ENCODE results near the gene ZNF668. TPM values are rescaled to one million over a fixed set of nuclear protein-coding genes. Genes with fewer than 3 reads are reported as not detected.

ZNF668 gene
- total RNA-seq, 1 donor from 2014 or later, result 5.4 TPM

DNA sequence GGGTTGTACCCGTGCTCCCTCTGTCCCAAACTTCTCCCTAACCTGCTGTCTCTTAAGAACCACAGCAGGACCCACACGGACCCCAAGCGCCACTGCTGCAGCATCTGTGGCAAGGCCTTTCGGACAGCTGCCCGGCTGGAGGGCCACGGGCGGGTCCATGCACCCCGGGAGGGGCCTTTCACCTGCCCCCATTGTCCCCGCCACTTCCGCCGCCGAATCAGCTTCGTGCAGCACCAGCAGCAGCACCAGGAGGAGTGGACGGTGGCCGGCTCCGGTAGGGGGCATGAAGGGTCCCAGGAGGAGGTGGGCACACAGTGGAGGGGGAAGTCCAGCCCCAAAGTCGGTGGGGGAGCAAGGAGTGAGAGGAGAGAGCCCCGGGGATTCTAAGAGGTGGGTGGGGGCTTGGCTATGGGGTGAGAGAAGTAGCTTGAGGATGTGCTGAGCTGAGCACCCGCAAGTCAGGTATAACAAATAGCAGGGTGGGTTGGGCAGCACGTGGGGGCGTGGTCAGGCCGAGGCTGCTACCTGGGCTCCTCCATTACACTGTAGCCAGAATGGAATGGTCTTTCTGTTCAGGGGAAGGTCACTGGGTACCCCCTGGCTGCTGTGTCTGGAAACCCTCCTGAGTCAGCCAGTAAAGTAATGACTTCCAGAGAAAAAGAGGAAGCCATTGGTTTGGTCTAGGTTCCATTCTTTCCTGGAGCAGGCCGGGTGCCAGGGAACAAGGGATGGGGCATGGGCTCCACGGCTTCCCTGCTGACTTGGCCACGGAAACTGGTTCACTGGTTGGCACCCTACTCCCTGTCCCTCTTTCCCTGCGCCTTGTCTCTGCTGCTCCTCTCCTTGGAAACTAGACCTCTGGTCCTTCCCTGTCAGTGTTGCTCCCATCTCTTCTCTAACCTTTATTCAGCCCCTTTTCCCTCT, 7.7 kb upstream of the ZNF668 start:
- DNase-seq (ENCODE audit: low read depth in 2 of 2), result no peak

DNA sequence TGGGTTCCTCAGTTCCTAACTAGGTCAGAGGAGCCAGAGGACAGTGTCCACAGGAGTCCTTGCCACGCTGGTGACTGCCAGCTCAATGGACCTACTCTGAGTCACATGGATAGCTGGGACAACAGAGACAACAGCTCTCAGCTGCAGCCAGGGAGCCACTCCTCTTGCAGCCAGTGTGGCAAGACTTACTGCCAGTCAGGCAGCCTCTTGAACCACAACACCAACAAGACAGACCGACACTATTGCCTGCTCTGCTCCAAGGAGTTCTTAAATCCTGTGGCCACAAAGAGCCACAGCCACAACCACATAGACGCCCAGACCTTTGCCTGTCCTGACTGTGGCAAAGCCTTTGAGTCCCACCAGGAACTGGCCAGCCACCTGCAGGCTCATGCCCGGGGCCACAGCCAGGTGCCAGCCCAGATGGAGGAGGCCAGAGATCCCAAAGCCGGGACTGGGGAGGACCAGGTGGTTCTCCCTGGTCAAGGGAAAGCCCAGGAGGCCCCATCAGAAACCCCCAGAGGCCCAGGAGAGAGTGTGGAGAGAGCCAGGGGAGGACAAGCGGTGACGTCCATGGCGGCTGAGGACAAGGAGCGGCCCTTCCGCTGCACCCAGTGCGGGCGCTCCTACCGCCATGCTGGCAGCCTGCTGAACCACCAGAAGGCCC, 6.8 kb upstream of the ZNF668 start:
- DNase-seq (ENCODE audit: low read depth in 2 of 2), result no peak

GRCh38 chr16:31080035-31080629, 6.1 kb upstream of the ZNF668 start:
- DNase-seq (ENCODE audit: low read depth in 2 of 2), result no peak

- no peak for DNase-seq (ENCODE audit: low read depth in 2 of 2)
Measured at GRCh38 chr16:31079342-31079944, 5.4 kb upstream of the ZNF668 start.

DNA sequence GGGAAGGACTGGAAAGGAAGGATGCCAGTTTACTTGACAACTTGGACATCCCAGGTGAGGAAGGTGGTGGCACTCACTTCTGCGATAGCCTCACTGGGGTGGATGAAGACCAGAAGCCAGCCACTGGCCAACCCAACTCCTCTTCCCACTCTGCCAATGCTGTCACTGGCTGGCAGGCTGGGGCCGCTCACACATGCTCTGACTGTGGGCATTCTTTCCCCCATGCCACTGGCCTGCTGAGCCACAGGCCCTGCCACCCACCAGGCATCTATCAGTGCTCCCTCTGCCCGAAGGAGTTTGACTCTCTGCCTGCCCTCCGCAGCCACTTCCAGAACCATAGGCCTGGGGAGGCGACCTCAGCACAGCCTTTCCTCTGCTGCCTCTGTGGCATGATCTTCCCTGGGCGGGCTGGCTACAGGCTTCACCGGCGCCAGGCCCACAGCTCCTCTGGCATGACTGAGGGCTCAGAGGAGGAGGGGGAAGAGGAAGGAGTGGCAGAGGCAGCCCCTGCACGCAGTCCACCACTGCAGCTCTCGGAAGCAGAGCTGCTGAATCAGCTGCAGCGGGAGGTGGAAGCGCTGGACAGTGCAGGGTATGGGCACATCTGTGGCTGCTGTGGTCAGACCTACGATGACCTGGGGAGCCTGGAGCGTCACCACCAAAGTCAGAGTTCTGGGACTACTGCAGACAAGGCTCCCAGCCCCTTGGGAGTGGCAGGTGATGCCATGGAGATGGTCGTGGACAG, 4.7 kb upstream of the ZNF668 start:
- no peak for DNase-seq (ENCODE audit: low read depth in 2 of 2)

GRCh38 chr16:31077592-31078396, 3.8 kb upstream of the ZNF668 start:
- DNase-seq (ENCODE audit: low read depth in 2 of 2), result no peak

DNA sequence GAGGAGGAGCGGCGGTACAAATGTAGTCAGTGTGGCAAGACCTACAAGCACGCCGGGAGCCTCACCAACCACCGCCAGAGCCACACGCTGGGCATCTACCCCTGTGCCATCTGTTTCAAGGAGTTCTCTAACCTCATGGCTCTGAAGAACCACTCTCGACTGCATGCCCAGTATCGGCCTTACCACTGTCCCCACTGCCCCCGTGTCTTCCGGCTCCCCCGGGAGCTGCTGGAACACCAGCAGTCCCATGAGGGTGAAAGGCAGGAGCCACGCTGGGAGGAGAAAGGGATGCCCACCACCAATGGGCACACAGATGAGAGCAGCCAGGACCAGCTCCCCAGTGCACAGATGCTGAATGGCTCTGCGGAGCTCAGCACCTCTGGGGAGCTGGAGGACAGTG, 3.0 kb upstream of the ZNF668 start:
- DNase-seq (ENCODE audit: low read depth in 2 of 2), result no peak

DNA sequence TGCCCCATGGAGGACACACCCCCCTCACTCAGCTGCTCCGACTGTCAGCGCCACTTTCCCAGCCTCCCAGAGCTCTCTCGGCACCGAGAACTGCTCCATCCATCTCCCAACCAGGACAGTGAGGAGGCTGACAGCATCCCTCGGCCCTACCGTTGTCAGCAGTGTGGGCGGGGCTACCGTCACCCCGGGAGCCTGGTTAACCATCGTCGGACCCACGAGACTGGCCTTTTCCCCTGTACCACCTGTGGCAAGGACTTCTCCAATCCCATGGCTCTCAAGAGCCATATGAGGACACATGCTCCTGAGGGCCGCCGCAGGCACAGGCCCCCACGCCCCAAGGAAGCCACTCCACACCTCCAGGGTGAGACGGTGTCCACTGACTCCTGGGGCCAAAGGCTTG, 2.3 kb upstream of the ZNF668 start:
- no peak for DNase-seq (ENCODE audit: low read depth in 2 of 2)

DNA sequence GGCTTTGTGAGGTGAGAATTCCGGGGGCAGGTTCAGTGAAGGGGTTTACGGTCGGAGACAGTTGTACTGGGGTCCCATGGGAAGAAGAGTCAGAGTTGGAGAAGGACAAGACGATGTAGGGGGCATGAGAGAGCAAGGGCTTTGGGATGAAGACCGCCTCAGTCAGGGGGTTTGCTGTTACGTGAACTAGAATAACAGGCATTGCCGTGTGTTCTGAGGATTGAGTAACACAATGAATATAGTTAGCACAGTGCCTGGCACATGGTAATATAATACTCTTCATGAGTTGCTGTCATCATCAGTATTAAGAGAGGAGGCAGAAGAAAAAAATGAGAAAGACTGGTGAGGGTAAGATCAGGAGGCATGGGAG, 759 bp upstream of the ZNF668 start:
- DNase-seq (ENCODE audit: low read depth in 2 of 2), result no peak

GRCh38 chr16:31073142-31073969, 684 bp downstream of the ZNF668 start:
- peak; percentile 72 to 93 for DNase-seq (ENCODE audit: low read depth in 2 of 2)

DNA sequence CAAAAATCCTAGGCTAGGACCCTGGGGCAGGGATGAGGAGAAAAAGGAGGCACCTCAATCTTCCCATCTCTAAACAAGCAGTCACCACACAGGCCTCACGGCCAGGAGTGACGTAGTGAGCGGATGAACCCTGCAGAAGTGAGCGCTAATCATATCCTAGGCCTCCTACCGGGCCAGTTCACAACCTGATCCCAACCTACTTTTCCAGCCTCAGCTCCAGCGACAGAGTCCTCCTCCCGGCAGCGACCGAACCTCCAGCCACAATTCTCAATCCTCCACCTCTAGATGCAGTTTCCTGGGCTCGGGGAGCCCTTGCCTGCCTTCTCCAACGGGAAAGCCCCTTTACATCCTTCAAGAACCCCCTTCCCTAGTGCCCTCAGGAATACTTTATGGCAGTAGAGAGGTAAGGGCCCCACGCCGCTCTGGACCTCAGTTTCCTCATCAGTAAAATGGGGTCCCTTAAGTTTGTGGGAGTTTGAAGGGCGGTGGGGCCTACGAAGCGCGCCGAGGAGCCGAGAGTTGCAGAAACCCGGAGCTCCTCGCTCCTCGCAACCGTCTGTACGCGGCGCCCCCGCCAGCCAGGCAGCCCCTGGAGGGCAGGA, 1.4 kb downstream of the ZNF668 start:
- DNase-seq (ENCODE audit: low read depth in 2 of 2), result peak; percentile 29 to 62

- peak in 1 of 2 donors; percentile 17 for DNase-seq (ENCODE audit: low read depth in 2 of 2)
Measured at GRCh38 chr16:31071861-31072260, 2.2 kb downstream of the ZNF668 start.

- no peak for DNase-seq (ENCODE audit: low read depth in 2 of 2)
Measured at GRCh38 chr16:31067342-31067741, 6.7 kb downstream of the ZNF668 start.

- DNase-seq (ENCODE audit: low read depth in 2 of 2), result peak in 1 of 2 donors; percentile 33
Measured at GRCh38 chr16:31064882-31065461, 9.1 kb downstream of the ZNF668 start.

- DNase-seq (ENCODE audit: low read depth in 2 of 2), result no peak
Measured at GRCh38 chr16:31063843-31064611, 10.0 kb downstream of the ZNF668 start.

- no peak for DNase-seq (ENCODE audit: low read depth in 2 of 2)
Measured at GRCh38 chr16:31063495-31063842, 10.6 kb downstream of the ZNF668 start.

DNA sequence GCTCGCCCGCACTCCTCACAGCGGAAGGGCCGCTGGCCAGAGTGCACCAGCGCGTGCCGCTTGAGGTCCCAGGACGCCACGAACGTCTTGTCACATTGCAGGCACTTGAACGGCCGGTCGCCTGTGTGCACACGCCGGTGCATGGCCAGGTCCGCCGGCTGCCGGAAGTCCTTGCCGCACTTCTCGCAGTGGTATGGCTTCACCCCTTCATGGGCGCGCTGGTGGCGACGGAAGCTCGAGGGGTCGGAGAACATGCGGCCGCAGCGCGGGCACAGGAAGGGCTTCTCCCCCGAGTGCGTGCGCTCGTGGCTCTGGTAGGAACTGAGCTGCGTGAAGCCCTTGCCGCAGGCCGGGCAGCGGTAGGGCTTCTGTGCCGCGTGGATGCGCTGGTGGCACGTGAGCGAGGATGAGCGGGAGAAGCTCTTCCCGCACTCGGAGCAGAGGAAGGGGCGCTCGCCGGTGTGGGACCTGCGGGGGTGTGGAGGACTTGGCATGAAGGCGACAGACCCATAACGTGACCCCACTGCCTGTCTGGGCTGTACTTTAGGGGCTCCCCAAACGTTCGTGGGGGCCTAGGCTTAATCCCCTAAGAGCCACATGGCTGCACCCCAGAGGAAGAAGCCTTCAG, 12.1 kb downstream of the ZNF668 start:
- DNase-seq (ENCODE audit: low read depth in 2 of 2), result no peak

Measured in dermis microvascular lymphatic vessel endothelial cell (primary cell).